Measurements from ENCODE around the gene CLTC.
"Not testable (repeated sequence)": the region's sequence is repeated elsewhere in the genome, so short reads cannot be mapped to it uniquely, and the experiment has no call there.

Gene CLTC

DNA sequence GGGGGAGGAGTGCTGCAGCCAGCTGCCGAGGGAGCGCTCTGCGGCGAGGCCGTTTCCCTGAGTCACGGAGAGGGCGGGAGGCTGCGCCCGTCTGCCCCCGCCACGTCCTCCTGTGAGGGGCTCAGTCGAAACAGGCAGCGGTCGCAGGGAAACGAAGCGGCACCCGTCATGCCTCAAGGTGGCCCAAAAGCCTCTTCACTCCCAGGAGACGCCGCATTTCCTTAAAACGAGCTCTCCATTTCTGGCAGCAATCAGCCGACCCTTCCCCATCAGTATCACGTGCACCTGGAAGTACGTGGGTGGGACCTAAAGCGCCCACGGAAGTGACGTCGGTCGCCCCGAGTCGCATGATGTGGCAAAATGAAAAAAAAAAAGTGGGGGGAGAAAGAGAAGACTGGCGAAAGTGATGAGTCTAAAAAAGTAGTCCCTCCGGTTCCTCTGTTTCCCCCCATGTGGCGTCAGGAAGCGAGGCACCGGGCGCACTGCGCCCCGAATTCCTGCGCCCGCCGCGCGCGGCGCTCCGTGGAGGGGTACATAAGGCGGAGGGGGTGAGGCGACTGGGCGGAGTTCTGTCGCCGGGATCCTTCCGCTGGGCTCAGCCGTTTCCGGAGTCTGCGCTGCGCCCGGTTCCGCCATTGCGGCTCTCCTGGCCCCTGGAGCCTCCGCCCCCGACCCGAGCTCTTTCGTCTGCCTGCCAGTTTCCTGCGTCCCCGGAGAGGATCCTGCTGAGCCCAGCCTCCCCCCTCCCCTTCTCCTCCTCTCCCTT is at the start of gene CLTC:
CLTC (plus strand) TSS at position 598 of the 766 bp plus-strand sequence. CDS start 237 bp downstream, outside the sequence.
- DNase-seq = peak; percentile 94

GRCh38 chr17:59572301-59572924 is 47.3 kb upstream of the CLTC start:
- no peak for DNase-seq

DNA sequence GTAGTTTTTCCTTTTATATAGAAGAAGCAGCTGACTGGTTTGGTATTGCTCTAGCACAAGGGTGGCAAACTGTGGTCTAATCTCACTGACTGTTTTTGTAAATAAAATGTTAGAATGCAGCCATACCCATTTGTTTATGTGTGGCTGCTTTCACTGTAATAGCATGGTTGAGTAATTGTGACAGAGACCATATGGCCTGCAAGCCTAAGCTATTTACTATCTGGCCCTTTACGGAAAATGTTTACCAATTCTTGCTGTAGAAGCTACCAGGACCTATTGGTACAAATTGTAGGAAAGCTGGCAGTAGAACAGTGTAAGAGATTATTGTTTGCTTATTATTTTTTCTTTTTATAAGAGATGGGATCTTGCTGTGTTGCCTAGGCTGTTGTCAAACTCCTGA is 35.5 kb upstream of the CLTC start:
- DNase-seq = not testable (repeated sequence)

GRCh38 chr17:59600169-59600568 is 19.5 kb upstream of the CLTC start:
- DNase-seq = no peak

DNA sequence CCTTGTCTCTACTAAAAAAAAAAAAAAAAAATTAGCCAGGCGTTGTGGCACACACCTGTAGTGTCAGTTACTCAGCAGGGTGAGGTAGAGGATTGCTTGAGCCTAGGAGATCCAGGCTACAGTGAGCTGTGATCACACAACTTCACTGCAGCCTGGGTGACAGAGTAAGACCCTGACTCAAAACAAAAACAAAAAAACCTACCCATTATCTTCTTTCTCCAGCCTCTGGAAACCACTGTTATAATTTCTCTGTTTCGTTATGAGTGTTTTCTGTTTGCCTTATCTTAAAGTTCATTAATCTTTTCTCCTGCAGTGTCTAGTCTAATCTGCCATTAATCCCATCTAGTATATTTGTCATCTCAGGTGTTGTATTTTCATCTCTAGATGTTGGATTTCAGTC is 18.6 kb upstream of the CLTC start:
- DNase-seq = no peak

GRCh38 chr17:59607061-59607460 is 12.6 kb upstream of the CLTC start:
- no peak for DNase-seq

GRCh38 chr17:59607817-59608403 is 11.8 kb upstream of the CLTC start:
- DNase-seq = peak; percentile 27

GRCh38 chr17:59611503-59611902 is 8.2 kb upstream of the CLTC start:
- no peak for DNase-seq

DNA sequence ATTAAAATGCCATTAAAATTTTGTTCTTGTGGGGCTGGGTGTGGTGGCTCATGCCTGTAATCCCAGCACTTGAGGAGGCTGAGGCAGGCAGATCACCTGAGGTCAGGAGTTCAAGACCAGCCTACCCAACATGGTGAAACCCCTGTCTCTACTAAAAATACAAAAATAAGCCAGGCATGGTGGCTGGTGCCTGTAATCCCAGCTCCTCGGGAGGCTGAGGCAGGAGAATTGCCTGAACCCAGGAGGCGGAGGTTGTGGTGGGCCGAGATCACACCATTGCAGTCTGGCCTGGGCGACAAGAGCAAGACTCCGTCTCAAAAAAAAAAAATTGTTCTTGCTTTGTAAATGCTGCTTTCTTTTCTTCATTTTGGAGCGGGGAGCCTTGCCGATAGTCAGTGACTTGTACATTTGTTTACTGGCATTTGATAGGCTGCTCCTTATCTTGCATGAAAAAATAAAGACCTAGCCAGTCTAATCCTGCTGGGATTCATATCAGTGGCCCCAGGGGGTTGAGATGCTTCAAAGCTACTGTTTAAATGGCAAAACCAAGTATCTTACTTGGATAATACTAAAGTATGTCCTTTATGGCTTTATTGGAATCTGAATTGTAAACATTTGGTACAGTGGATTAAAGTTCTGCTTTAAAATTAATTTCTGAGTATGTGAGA is 3.3 kb upstream of the CLTC start:
- DNase-seq = no peak

GRCh38 chr17:59617156-59617732 is 2.5 kb upstream of the CLTC start:
- DNase-seq = no peak

DNA sequence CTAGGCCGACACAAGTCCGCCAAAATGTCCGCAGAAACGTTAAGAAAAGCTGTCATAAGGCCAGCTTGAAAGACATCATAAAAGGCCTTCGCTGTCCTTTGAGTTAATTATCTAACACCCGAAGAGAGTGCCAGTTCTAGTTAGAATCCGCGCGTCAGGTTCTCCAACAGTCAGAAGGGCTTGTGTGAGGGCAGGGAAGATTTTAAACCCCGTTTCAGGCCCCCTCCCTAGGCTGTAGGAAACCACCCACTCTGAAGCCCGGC is 729 bp upstream of the CLTC start:
- no peak for DNase-seq

- no peak for DNase-seq
Observed at GRCh38 chr17:59620064-59620359, 317 bp downstream of the CLTC start.

DNA sequence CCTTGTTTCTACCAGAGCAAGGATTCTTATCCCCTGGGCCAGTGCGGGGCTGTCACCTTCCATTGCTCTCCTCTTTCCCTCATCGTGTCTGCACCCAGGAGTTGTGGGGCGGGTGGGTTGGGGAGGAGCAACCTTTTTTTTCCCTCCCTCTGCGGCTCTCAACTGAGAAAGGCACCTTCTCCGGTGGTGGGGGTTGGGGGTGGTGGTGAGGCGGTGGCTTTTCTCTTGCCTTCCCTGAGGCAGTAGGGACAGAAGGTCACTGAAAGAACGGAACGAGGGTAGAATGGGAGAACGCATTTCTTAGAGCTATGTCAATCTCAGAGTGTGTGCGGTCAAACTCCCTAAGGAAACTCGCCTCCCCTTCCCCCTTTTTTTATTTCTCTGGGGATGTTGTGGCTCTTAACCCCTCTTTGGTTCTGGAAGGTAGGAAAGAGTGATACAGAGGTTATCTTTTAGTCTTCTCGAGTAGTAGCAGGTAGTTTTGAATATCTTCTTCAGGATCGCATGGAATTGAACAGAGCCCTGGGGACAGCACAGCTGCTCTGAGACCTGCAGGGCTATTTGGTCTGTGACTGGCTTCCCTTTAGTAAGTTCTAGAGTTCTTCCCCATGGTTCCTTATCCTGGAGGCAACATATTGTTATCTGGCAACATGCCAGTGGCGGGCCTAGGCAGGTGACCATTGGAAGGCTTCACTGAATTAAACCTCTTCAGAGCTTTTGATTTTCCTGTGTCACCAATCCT is 994 bp downstream of the CLTC start:
- peak; percentile 47 for DNase-seq

GRCh38 chr17:59621771-59622170 is 2.1 kb downstream of the CLTC start:
- no peak for DNase-seq

DNA sequence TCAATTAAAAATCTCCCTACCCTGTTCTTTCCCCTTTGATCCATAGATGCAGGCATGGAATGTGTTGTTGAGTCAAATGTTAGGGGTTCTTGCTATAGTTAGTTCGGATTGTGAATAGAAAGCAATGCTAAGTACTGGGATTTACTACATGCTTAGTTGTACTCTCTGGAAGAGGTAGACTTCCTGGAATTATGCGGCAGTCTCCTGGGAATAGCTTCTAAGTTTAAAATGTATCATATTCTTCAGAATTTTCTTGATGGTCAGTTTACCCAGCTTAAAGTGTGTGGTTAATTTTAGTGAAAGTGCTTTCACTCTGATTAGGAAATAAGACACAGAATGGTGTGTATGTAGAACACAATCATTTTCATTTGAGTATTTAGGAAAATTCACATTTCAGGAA is 3.5 kb downstream of the CLTC start:
- DNase-seq = no peak

GRCh38 chr17:59626756-59627155 is 7.1 kb downstream of the CLTC start:
- DNase-seq = no peak

DNA sequence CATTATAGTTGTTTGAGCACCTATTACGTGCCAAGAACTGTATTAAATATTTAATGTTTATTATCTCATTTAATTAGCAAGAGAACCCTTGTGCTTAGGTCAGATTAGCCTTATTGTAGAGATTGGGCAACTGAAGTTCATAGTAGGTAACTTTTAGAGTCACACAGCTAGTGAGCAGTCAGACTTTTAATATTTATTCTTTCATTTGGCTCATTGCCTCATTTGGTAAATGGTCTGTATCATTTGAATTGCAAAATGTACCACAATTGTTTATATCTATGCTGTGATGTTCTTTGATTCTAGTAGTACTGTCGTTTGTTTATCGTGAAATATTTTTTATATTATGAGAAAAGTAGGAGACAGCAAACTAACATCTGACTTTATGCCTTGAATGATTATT is 7.6 kb downstream of the CLTC start:
- no peak for DNase-seq

- DNase-seq = no peak
Observed at GRCh38 chr17:59627770-59628171, 8.1 kb downstream of the CLTC start.

GRCh38 chr17:59629174-59629573 is 9.5 kb downstream of the CLTC start:
- no peak for DNase-seq

DNA sequence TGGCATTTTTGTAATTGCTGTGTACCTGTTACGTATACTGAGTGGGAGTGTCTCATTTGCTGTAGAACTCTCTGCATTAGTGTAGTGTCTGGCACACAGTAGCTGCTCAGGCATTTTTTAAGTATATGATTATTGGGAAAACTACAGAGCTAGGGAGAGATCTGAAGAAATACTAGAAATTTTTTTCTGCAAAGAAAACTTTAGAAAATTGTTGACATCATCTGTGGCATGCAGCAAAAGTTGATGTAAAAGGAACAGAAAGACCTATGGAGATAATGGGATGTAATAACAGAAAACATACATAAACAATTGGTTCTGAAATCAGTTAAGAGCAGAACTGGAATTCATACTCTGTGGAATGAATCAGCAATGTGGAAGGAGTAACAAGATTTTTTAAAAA is 11.6 kb downstream of the CLTC start:
- no peak for DNase-seq

GRCh38 chr17:59632398-59632797 is 12.7 kb downstream of the CLTC start:
- no peak for DNase-seq

DNA sequence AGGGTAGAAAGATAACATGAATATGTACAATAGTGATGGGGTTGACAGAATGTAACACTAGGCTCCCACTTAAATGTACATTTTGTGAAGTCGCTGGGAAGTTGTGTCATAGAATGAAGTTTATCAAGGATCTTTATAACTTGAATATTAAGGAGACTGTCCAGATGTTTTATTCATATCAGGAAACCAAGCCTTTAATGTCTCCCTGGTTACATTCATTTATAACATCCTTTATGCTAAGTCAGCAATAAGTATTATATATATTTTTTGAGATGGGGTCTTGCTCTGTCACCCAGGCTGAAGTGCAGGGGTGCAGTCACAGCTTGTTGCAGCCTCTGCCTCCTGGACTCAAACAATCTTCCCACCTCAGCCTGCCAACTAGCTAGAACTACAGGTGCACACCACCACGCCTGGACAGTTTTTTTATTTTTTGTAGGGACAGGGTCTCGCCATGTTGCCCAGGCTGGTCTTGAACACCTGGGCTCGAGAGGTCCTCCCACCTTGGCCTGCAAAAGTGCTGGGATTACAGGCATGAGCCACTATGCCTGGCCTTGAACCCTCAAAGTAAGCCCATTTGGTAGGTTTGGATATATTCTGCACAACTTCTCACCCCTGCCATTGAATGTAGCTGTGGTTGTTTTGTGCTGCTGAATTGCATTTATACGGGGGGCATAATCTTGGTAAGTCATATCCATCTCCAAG is 14.1 kb downstream of the CLTC start:
- DNase-seq = no peak

All from activated T-cell treated with anti-CD3 and anti-CD28 coated beads, Interleukin-2, amount 50 U/mL, for 1 hour (primary cell).